SKM-1 treated with dmso at 0.1 percent for 144 hours (cell line): ENCODE measurements around the gene UBE2J1.

ENCODE experiments used
- DNase-seq: peaks from one replicate; lab custom pipeline; 2025; ENCODE audit not compliant: unreplicated experiment; lab: John Stamatoyannopoulos, UW

Gene UBE2J1

GRCh38 chr6:89291256-89291819 is 61.2 kb downstream of the UBE2J1 start:
- DNase-seq = no peak

GRCh38 chr6:89290401-89291155 is 61.9 kb downstream of the UBE2J1 start:
- DNase-seq = no peak

GRCh38 chr6:89289710-89290109 is 62.8 kb downstream of the UBE2J1 start:
- DNase-seq = peak; percentile 28

- peak; percentile 30 for DNase-seq
These were observed 65.0 kb downstream of the UBE2J1 start for GRCh38 chr6:89287351-89288028.

GRCh38 chr6:89286516-89286915 is 66.0 kb downstream of the UBE2J1 start:
- no peak for DNase-seq

GRCh38 chr6:89284963-89285735 is 67.4 kb downstream of the UBE2J1 start:
- DNase-seq = no peak

- DNase-seq = no peak
These were observed 68.4 kb downstream of the UBE2J1 start for GRCh38 chr6:89284081-89284480.

GRCh38 chr6:89282749-89283148 is 69.8 kb downstream of the UBE2J1 start:
- no peak for DNase-seq

- DNase-seq = peak; percentile 88
These were observed 70.7 kb downstream of the UBE2J1 start for GRCh38 chr6:89281779-89282246.

GRCh38 chr6:89278956-89279355 is 73.6 kb downstream of the UBE2J1 start:
- DNase-seq = no peak
